Activated CD4-positive, alpha-beta T cell treated with anti-CD3 and anti-CD28 coated beads, Interleukin-2, amount 10 ng/mL, durations not matched to agents 24 days and 14 days (primary cell): Measurements from ENCODE around the gene U2AF2. TPM values are rescaled to one million over a fixed set of nuclear protein-coding genes. Genes with fewer than 3 reads are reported as not detected.
"Not testable (repeated sequence)": the region's sequence is repeated elsewhere in the genome, so short reads cannot be mapped to it uniquely, and the experiment has no call there.

Experiments used
- DNase-seq: peaks from one replicate; pipeline ENCODE4 v3.0.0; 2022
- H3K27ac Mint-ChIP-seq: one replicate; pipeline ENCODE4 v1.8.0; 2022; ENCODE audit warnings: mild to moderate bottlenecking, mixed read lengths
- H3K27me3 Mint-ChIP-seq: one replicate; pipeline ENCODE4 v1.8.0; 2022; ENCODE audit warnings: mixed read lengths
- H3K36me3 Mint-ChIP-seq: one replicate; pipeline ENCODE4 v1.8.0; 2022; ENCODE audit warnings: low read depth, mild to moderate bottlenecking, mixed read lengths
- H3K4me1 Mint-ChIP-seq: one replicate; pipeline ENCODE4 v1.8.0; 2021; ENCODE audit warnings: mixed read lengths
- H3K4me3 Mint-ChIP-seq: one replicate; pipeline ENCODE4 v1.8.0; 2022; ENCODE audit warnings: mild to moderate bottlenecking, moderate library complexity, mixed read lengths
- H3K9me3 Mint-ChIP-seq: one replicate; pipeline ENCODE4 v1.8.0; 2021; ENCODE audit warnings: mixed read lengths
- intact Hi-C: fragments of 100-400 bp; cut with micrococcal nuclease; formaldehyde crosslinking; loops from one replicate; pipeline ENCODE4 v1.15.1; 2023
- total RNA-seq: library from RNA; stranded (reverse); gene quantifications from 2 replicates; pipeline ENCODE4 v1.2.3, GENCODE V29; 2022

The U2AF2 gene
- total RNA-seq, 1 donor from 2014 or later, result 394 TPM

- intact Hi-C loops, result no loop called here
- Mint-ChIP-seq H3K36me3 (peaks cover 13% of the 10 kb centered on the region), H3K27ac (no peak overlapping the region), H3K4me3 (no peak overlapping the region), H3K27me3 (no peaks in the 10 kb centered on the region), H3K4me1 (no peaks in the 10 kb centered on the region), H3K9me3 (no peaks in the 10 kb centered on the region)
- no peak for DNase-seq
Measured at GRCh38 chr19:55705972-55706371, 51.1 kb downstream of the U2AF2 start.

- Mint-ChIP-seq H3K4me3 (no peak overlapping the region), H3K36me3 (peaks cover 3% of the 10 kb centered on the region), H3K27ac (no peak overlapping the region), H3K27me3 (no peaks in the 10 kb centered on the region), H3K9me3 (peaks cover 8% of the 10 kb centered on the region), H3K4me1 (no peaks in the 10 kb centered on the region)
- intact Hi-C loops, result no loop called here
- no peak for DNase-seq
Measured at GRCh38 chr19:55711719-55712118, 56.9 kb downstream of the U2AF2 start.

GRCh38 chr19:55712804-55713631 is 58.2 kb downstream of the U2AF2 start:
- intact Hi-C loops, result no loop called here
- H3K36me3 Mint-ChIP-seq, result peaks cover 3% of the 10 kb centered on the region
- H3K9me3 Mint-ChIP-seq, result peaks cover 8% of the 10 kb centered on the region
- no peak overlapping the region for H3K27ac Mint-ChIP-seq
- H3K4me1 Mint-ChIP-seq, result no peaks in the 10 kb centered on the region
- H3K27me3 Mint-ChIP-seq, result no peaks in the 10 kb centered on the region
- DNase-seq, result no peak
- H3K4me3 Mint-ChIP-seq, result no peak overlapping the region

GRCh38 chr19:55716531-55716930 is 61.7 kb downstream of the U2AF2 start:
- Mint-ChIP-seq H3K9me3 (peaks cover 20% of the 10 kb centered on the region), H3K27ac (no peak overlapping the region), H3K4me1 (no peaks in the 10 kb centered on the region), H3K4me3 (no peak overlapping the region), H3K27me3 (peaks cover 1% of the 10 kb centered on the region), H3K36me3 (peaks cover 3% of the 10 kb centered on the region)
- intact Hi-C loops, result no loop called here
- DNase-seq, result no peak

- H3K4me3 Mint-ChIP-seq, result no peak overlapping the region
- H3K9me3 Mint-ChIP-seq, result peaks cover 23% of the 10 kb centered on the region
- DNase-seq, result no peak
- intact Hi-C loops, result no loop called here
- no peaks in the 10 kb centered on the region for H3K4me1 Mint-ChIP-seq
- H3K27ac Mint-ChIP-seq, result no peak overlapping the region
- peaks cover 1% of the 10 kb centered on the region for H3K27me3 Mint-ChIP-seq
- H3K36me3 Mint-ChIP-seq, result peaks cover 3% of the 10 kb centered on the region
Measured at GRCh38 chr19:55717251-55717650, 62.4 kb downstream of the U2AF2 start.

- peaks cover 26% of the 10 kb centered on the region for H3K9me3 Mint-ChIP-seq
- H3K27ac Mint-ChIP-seq, H3K4me1 Mint-ChIP-seq, intact Hi-C loops, H3K4me3 Mint-ChIP-seq, H3K27me3 Mint-ChIP-seq, H3K36me3 Mint-ChIP-seq, DNase-seq: not testable (repeated sequence)
Measured at GRCh38 chr19:55717879-55718711, 63.3 kb downstream of the U2AF2 start.

GRCh38 chr19:55720214-55720746 is 65.4 kb downstream of the U2AF2 start:
- DNase-seq, result no peak
- Mint-ChIP-seq H3K27me3 (peaks cover 1% of the 10 kb centered on the region), H3K27ac (no peak overlapping the region), H3K36me3 (no peaks in the 10 kb centered on the region), H3K9me3 (peaks cover 26% of the 10 kb centered on the region), H3K4me3 (no peak overlapping the region), H3K4me1 (no peaks in the 10 kb centered on the region)
- intact Hi-C loops, result no loop called here

- Mint-ChIP-seq H3K4me3 (no peak overlapping the region), H3K36me3 (no peaks in the 10 kb centered on the region), H3K4me1 (no peaks in the 10 kb centered on the region), H3K9me3 (peaks cover 26% of the 10 kb centered on the region), H3K27ac (no peak overlapping the region), H3K27me3 (peaks cover 1% of the 10 kb centered on the region)
- no peak for DNase-seq
- intact Hi-C loops, result no loop called here
Measured at GRCh38 chr19:55720801-55721200, 66.0 kb downstream of the U2AF2 start.

GRCh38 chr19:55723491-55723890 is 68.7 kb downstream of the U2AF2 start:
- no peaks in the 10 kb centered on the region for H3K4me1 Mint-ChIP-seq
- no peaks in the 10 kb centered on the region for H3K36me3 Mint-ChIP-seq
- H3K9me3 Mint-ChIP-seq, result peaks cover 25% of the 10 kb centered on the region
- no peak overlapping the region for H3K4me3 Mint-ChIP-seq
- no peak for DNase-seq
- H3K27me3 Mint-ChIP-seq, result peaks cover 1% of the 10 kb centered on the region
- intact Hi-C loops, result no loop called here
- no peak overlapping the region for H3K27ac Mint-ChIP-seq

Other genes starting within 250 kb of the U2AF2 start
- 227 and 248 TPM in 2 replicates for gene UBE2S, start 247.2 kb upstream of the U2AF2 start, total RNA-seq
- gene SHISA7, start 211.7 kb upstream of the U2AF2 start, total RNA-seq, result not detected in 2 replicates
- 34.2 and 35.2 TPM in 2 replicates for gene ISOC2, start 193.4 kb upstream of the U2AF2 start, total RNA-seq
- gene C19orf85, start 190.3 kb upstream of the U2AF2 start, total RNA-seq, result not detected in 2 replicates
- gene ZNF628, start 178.4 kb upstream of the U2AF2 start, total RNA-seq, result 8.8 and 10.0 TPM in 2 replicates
- 21.7 and 23.4 TPM in 2 replicates for gene NAT14, start 169.8 kb upstream of the U2AF2 start, total RNA-seq
- 0.19 and 0.21 TPM in 2 replicates for gene SSC5D, start 166.6 kb upstream of the U2AF2 start, total RNA-seq
- not detected in 2 replicates for gene SBK2, start 117.9 kb upstream of the U2AF2 start, total RNA-seq
- not detected in 2 replicates for gene SBK3, start 109.5 kb upstream of the U2AF2 start, total RNA-seq
- 9.6 and 10.4 TPM in 2 replicates for gene ZNF579, start 74.2 kb upstream of the U2AF2 start, total RNA-seq
- gene FIZ1, start 55.5 kb upstream of the U2AF2 start, total RNA-seq, result 20.4 and 21.4 TPM in 2 replicates
- gene ZNF524, start 54.7 kb upstream of the U2AF2 start, total RNA-seq, result 17.8 and 19.0 TPM in 2 replicates
- 12.2 and 12.5 TPM in 2 replicates for gene ZNF865, start 49.4 kb upstream of the U2AF2 start, total RNA-seq
- gene ZNF784, start 30.5 kb upstream of the U2AF2 start, total RNA-seq, result 3.6 and 3.7 TPM in 2 replicates
- 38.3 and 39.1 TPM in 2 replicates for gene ZNF580, start 14.0 kb upstream of the U2AF2 start, total RNA-seq
- 32.7 and 33.0 TPM in 2 replicates for gene ZNF581, start 11.4 kb upstream of the U2AF2 start, total RNA-seq
- 8.0 and 9.0 TPM in 2 replicates for gene CCDC106, start 6.8 kb upstream of the U2AF2 start, total RNA-seq
- 44.7 and 45.4 TPM in 2 replicates for gene EPN1, start 20.2 kb downstream of the U2AF2 start, total RNA-seq
- not detected in 2 replicates for gene NLRP9, start 83.4 kb downstream of the U2AF2 start, total RNA-seq
- gene RFPL4A, start 104.1 kb downstream of the U2AF2 start, total RNA-seq, result not detected in 2 replicates
- gene RFPL4AL1, start 114.1 kb downstream of the U2AF2 start, total RNA-seq, result not detected in 2 replicates
- gene NLRP11, start 177.0 kb downstream of the U2AF2 start, total RNA-seq, result not detected in 2 replicates
- not detected in 2 replicates for gene NLRP4, start 181.5 kb downstream of the U2AF2 start, total RNA-seq